A549 (cell line): ENCODE results near the gene TRABD. TPM values are rescaled to one million over a fixed set of nuclear protein-coding genes. Genes with fewer than 3 reads are reported as not detected.

Experiments used
- ATAC-seq, 2 experiments: fragments of 200-7000 bp in 1 of 2; fragments of >200 bp in 1 of 2; cut with Nextera tagmentation in 1 of 2; cut with Tn5 transposase in 1 of 2; 3 replicates each; pipeline versions ENCODE4 v1.8.0 to v1.9.1; 2018 to 2020; ENCODE audit warnings: mild to moderate bottlenecking in 1 of 2, moderate library complexity in 1 of 2
- CTCF ChIA-PET: fragments of 300-600 bp; sonication (Branson Sonifier 250); formaldehyde crosslinking; extraction: SDS; loops from one replicate; lab custom pipeline; 2021; ENCODE audit warnings: antibody characterized with exemption, inconsistent platforms; lab: Yijun Ruan, JAX
- POLR2A ChIA-PET: fragments of 350-600 bp; formaldehyde crosslinking; extraction: SDS; loops from one replicate; lab custom pipeline; 2021; ENCODE audit warnings: antibody characterized with exemption, inconsistent platforms; lab: Yijun Ruan, JAX
- DNase-seq, 2 experiments: peaks; one replicate each; pipeline versions ENCODE4 v3.0.0 to v3.0.0-alpha.2; 2011 to 2016; ENCODE audit warnings: low read depth in 1 of 2, low spot score in 1 of 2
- FAIRE-seq: peaks from 2 replicates; lab custom pipeline; 2011; peaks lifted over from hg19 to GRCh38; lab: Jason Lieb, UNC
- H3K27ac ChIP-seq, 2 experiments: fragments of >200 bp; sonication (Bioruptor Twin); formaldehyde crosslinking; 3 replicates each; pipeline ENCODE4 v1.5.1; 2016 to 2017
- H3K4me1 ChIP-seq: fragments of >200 bp; sonication (Bioruptor Twin); formaldehyde crosslinking; 3 replicates; pipeline ENCODE4 v1.6.1; 2016
- H3K4me2 ChIP-seq: fragments of >200 bp; sonication (Bioruptor Twin); formaldehyde crosslinking; 3 replicates; pipeline ENCODE4 v1.6.1; 2016
- H3K4me3 ChIP-seq: fragments of >200 bp; sonication (Bioruptor Twin); formaldehyde crosslinking; 3 replicates; pipeline ENCODE4 v1.5.1; 2016
- H3K9me3 ChIP-seq: fragments of >200 bp; sonication (Bioruptor Twin); formaldehyde crosslinking; 3 replicates; pipeline ENCODE4 v1.6.1; 2016
- BHLHE40 ChIP-seq: IDR thresholded peaks from 2 replicates; pipeline ENCODE4 v1.6.1; 2012; ENCODE audit warnings: low read depth, low read length, inconsistent platforms
- CBX8 ChIP-seq: fragments of 200-600 bp; sonication (generic); IDR thresholded peaks from 2 replicates; pipeline ENCODE4 v1.6.1; 2016
- E2F6 ChIP-seq: IDR thresholded peaks from 2 replicates; pipeline ENCODE4 v1.6.1; 2012; ENCODE audit warnings: low read depth, borderline replicate concordance
- EHF ChIP-seq: fragments of 250-450 bp; sonication (Bioruptor Pico); IDR thresholded peaks from 2 replicates; pipeline ENCODE4 v1.5.0; 2020; ENCODE audit warnings: mild to moderate bottlenecking
- EHMT2 ChIP-seq: fragments of 200-600 bp; sonication (generic); IDR thresholded peaks from 2 replicates; pipeline ENCODE4 v1.6.1; 2016; ENCODE audit warnings: antibody characterized with exemption, low read depth, mild to moderate bottlenecking, moderate library complexity
- ESRRA ChIP-seq: fragments of 150-350 bp; IDR thresholded peaks from 2 replicates; pipeline ENCODE4 v1.6.1; 2014; ENCODE audit warnings: mild to moderate bottlenecking, low read length, borderline replicate concordance
- FOSB ChIP-seq: fragments of 250-450 bp; sonication (Bioruptor Pico); IDR thresholded peaks from 2 replicates; pipeline ENCODE4 v1.5.0; 2020; ENCODE audit warnings: mild to moderate bottlenecking, moderate library complexity
- FOSL2 ChIP-seq, 2 experiments: fragments of 450-650 bp in 1 of 2; fragments of >200 bp in 1 of 2; sonication (Bioruptor Twin) in 1 of 2; formaldehyde crosslinking; IDR thresholded peaks; 2 replicates each; pipeline versions ENCODE4 v1.5.0 to v1.6.1; 2016 to 2020; ENCODE audit warnings: mild to moderate bottlenecking in 1 of 2, moderate library complexity in 1 of 2
- FOXS1 ChIP-seq: fragments of 250-450 bp; sonication (Bioruptor Pico); IDR thresholded peaks from 2 replicates; pipeline ENCODE4 v1.5.0; 2020; ENCODE audit warnings: mild to moderate bottlenecking, moderate library complexity
- GATA3 ChIP-seq: IDR thresholded peaks from 2 replicates; pipeline ENCODE4 v1.6.1; 2012; ENCODE audit warnings: borderline replicate concordance
- HDAC2 ChIP-seq: fragments of 200-600 bp; sonication (generic); IDR thresholded peaks from 2 replicates; pipeline ENCODE4 v1.6.1; 2016
- HOXB13 ChIP-seq: fragments of 250-450 bp; sonication (Bioruptor Pico); IDR thresholded peaks from 2 replicates; pipeline ENCODE4 v1.5.0; 2020; ENCODE audit warnings: low read depth, mild to moderate bottlenecking, moderate library complexity
- JUN ChIP-seq, 2 experiments: fragments of >200 bp; sonication (Bioruptor Twin); formaldehyde crosslinking; IDR thresholded peaks; 2 replicates in 1 of 2; 3 replicates in 1 of 2; pipeline ENCODE4 v1.6.1; 2016 to 2017
- MAFK ChIP-seq: fragments of 450-650 bp; IDR thresholded peaks from 2 replicates; pipeline ENCODE4 v1.6.1; 2014; ENCODE audit not compliant: partially characterized antibody
- NR3C1 ChIP-seq: fragments of >200 bp; sonication (Bioruptor Twin); formaldehyde crosslinking; IDR thresholded peaks from 3 replicates; pipeline ENCODE4 v1.6.1; 2017
- PBX3 ChIP-seq: IDR thresholded peaks from 2 replicates; pipeline ENCODE4 v1.6.1; 2012
- PHF8 ChIP-seq: fragments of 200-600 bp; sonication (generic); IDR thresholded peaks from 2 replicates; pipeline ENCODE4 v1.6.1; 2016; ENCODE audit warnings: low read depth, mild to moderate bottlenecking, antibody characterized with exemption, moderate library complexity, borderline replicate concordance
- POLR2A ChIP-seq: IDR thresholded peaks from 2 replicates; pipeline ENCODE4 v1.6.1; 2012; ENCODE audit warnings: mild to moderate bottlenecking, low read length
- RAD21 ChIP-seq, 2 experiments: fragments of >200 bp in 1 of 2; sonication (Bioruptor Twin) in 1 of 2; formaldehyde crosslinking in 1 of 2; IDR thresholded peaks in 1 of 2; conservative IDR thresholded peaks in 1 of 2; 2 replicates in 1 of 2; 3 replicates in 1 of 2; pipeline ENCODE4 v1.6.1; 2012 to 2018; ENCODE audit warnings: inconsistent platforms in 1 of 2
- SMC3 ChIP-seq: fragments of >200 bp; sonication (Bioruptor Twin); formaldehyde crosslinking; IDR thresholded peaks from 3 replicates; pipeline ENCODE4 v1.6.1; 2018; ENCODE audit warnings: inconsistent platforms
- SREBF2 ChIP-seq: fragments of 450-650 bp; IDR thresholded peaks from 2 replicates; pipeline ENCODE4 v1.6.1; 2014; ENCODE audit warnings: mild to moderate bottlenecking, moderate library complexity
- TFCP2L1 ChIP-seq: fragments of 250-450 bp; sonication (Bioruptor Pico); IDR thresholded peaks from 2 replicates; pipeline ENCODE4 v1.5.0; 2021; ENCODE audit warnings: mild to moderate bottlenecking
- ZC3H11A ChIP-seq: fragments of 450-650 bp; IDR thresholded peaks from 2 replicates; pipeline ENCODE4 v1.6.1; 2014; ENCODE audit warnings: antibody characterized with exemption, mild to moderate bottlenecking
- WGBS: methylation state at CpG from one replicate; pipeline ENCODE4 v1.1.6; 2017; ENCODE audit errors: missing lambda C conversion rate; 5-methylcytosine and 5-hydroxymethylcytosine counted together
- polyA plus RNA-seq, 4 experiments: library from polyadenylated mRNA; depleted of rRNA in 3 of 4; stranded (reverse); fragments of >200 nt; fragmentation: RNase III in 1 of 4; extraction: RNeasy Plus Mini Kit Qiagen cat#74134 plus additional on column Dnase treatment in 1 of 4; gene quantifications; 2 replicates in 3 of 4; 3 replicates in 1 of 4; pipeline ENCODE4 v1.2.3, GENCODE V29; 2011 to 2017
- TF ChIP-seq, protein P1 (sequence below): fragments of >200 bp; sonication (Bioruptor Twin); formaldehyde crosslinking; IDR thresholded peaks from 3 replicates; pipeline ENCODE4 v1.5.1; 2016

Gene TRABD
- polyA plus RNA-seq, 2 of the 4 experiments (the other 2 are of a cell fraction) = 14.8 to 30.4 TPM

GRCh38 chr22:50216684-50217520 is 31.2 kb downstream of the TRABD start (continued):
- TF ChIP-seq TFCP2L1 (CRISPR knock-in tag) = no peak
- TF ChIP-seq HDAC2 = no peak

- no peak overlapping the region for H3K27ac ChIP-seq
- no peak overlapping the region for H3K4me2 ChIP-seq
- no peak overlapping the region for H3K4me3 ChIP-seq
- WGBS = 60% methylated on average over 1 of the region's 21 CpGs
- no peaks in the 10 kb centered on the region for H3K9me3 ChIP-seq
- no peak for FAIRE-seq
- no peak for TF ChIP-seq NR3C1
- no peak for TF ChIP-seq ZC3H11A
- TF ChIP-seq EHMT2 = no peak
- TF ChIP-seq MAFK = no peak
- no peak for TF ChIP-seq RAD21 (conservative IDR thresholded peaks at IDR 0.05 in 1 of 2, IDR thresholded peaks at IDR 0.05 in 1 of 2)
- TF ChIP-seq E2F6 = no peak
- TF ChIP-seq FOXS1 = no peak
- TF ChIP-seq EHF (CRISPR knock-in tag) = no peak
- no peak for TF ChIP-seq FOSL2 (IDR thresholded peaks at IDR 0.05)
- TF ChIP-seq FOSL2 (CRISPR knock-in tag; IDR thresholded peaks at IDR 0.05) = no peak
- no peak for TF ChIP-seq CBX8
- no peak for TF ChIP-seq PBX3
- no peak for TF ChIP-seq BHLHE40
- TF ChIP-seq, all 56 proteins: peak for 0
- ChIA-PET CTCF (interaction anchor here (0.9 kb wide), 1 partner anchor 70 kb away, joined by 3 read pairs; no protein-coding TSS in a partner anchor), POLR2A (no interaction called here)
- H3K4me1 ChIP-seq = no peaks in the 10 kb centered on the region
- DNase-seq (no peak), ATAC-seq (no peak)
These were observed 31.9 kb downstream of the TRABD start for GRCh38 chr22:50217543-50218152.

DNA sequence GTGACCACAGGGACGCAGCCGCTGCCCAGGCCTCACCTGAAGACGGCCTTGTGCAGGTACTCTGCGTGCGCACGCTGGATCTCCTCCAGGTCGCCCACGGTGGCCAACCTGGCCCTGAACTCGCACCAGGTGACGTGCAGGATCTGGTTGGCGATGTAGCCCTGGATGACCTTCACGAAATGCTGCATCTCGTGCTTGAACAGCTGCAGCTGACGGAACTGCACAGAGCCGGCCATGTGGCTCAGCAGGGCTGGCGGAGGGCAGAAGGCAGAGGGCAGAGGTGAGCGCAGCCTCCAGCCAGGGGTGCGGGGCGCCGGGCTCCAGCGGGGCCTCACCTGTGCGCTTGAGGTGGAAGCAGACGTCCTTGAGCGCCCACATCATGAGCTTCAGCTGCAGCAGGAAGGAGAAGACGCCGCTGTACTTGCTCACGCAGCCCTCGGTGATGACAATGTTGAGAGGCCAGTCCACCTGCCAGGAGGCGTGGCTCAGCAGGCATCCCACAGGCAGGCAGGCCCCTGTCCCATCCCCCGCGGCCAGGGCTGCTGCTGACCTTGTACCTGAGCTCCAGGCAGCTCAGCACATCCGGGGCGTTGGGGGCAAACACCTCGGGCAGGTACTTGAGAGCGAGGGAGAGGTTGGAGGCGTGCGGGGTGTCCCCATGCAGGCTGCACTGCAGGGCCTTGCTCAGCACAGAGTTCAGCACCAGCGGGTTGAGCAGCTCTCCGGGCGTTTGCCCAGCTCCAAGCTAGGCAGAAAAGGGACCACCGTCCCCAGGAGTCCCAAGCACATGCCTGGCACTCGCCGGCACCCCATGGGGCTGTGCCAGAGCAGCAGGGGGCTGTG is 32.7 kb downstream of the TRABD start:
- TF ChIP-seq SREBF2 (no peak), JUN (IDR thresholded peaks at IDR 0.05) (no peak), HOXB13 (no peak), POLR2A (no peak), HDAC2 (no peak), E2F6 (no peak), FOSB (no peak), GATA3 (no peak), SMC3 (no peak), PHF8 (no peak), ESRRA (no peak)
- TF ChIP-seq, protein P1, sequence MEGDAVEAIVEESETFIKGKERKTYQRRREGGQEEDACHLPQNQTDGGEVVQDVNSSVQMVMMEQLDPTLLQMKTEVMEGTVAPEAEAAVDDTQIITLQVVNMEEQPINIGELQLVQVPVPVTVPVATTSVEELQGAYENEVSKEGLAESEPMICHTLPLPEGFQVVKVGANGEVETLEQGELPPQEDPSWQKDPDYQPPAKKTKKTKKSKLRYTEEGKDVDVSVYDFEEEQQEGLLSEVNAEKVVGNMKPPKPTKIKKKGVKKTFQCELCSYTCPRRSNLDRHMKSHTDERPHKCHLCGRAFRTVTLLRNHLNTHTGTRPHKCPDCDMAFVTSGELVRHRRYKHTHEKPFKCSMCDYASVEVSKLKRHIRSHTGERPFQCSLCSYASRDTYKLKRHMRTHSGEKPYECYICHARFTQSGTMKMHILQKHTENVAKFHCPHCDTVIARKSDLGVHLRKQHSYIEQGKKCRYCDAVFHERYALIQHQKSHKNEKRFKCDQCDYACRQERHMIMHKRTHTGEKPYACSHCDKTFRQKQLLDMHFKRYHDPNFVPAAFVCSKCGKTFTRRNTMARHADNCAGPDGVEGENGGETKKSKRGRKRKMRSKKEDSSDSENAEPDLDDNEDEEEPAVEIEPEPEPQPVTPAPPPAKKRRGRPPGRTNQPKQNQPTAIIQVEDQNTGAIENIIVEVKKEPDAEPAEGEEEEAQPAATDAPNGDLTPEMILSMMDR = no peak
- TF ChIP-seq, all 56 proteins: peak for 0
- Histone ChIP-seq H3K4me2 (no peak overlapping the region), H3K4me1 (no peaks in the 10 kb centered on the region), H3K9me3 (no peaks in the 10 kb centered on the region), H3K27ac (no peak overlapping the region), H3K4me3 (no peak overlapping the region)
- no peak for FAIRE-seq
- ChIA-PET POLR2A (no interaction called here), CTCF (interaction anchor here (0.9 to 1.1 kb wide), 4 partner anchors 69 to 288 kb away, joined by 3 to 4 read pairs (median 3); no protein-coding TSS in a partner anchor)
- WGBS = 95% methylated on average over 15 of the region's 43 CpGs
- no peak for ATAC-seq
- no peak for DNase-seq
